Hepatocyte (in vitro differentiated cells): ENCODE results near the gene BCAS3.

Experiments
- EZH2 ChIP-seq: fragments of 200-600 bp; sonication (generic); IDR thresholded peaks from 2 replicates; pipeline ENCODE4 v1.6.1; 2016; ENCODE audit warnings: antibody characterized with exemption, mild to moderate bottlenecking, borderline replicate concordance
- TF ChIP-seq, protein P1 (sequence below): fragments of 200-600 bp; sonication (generic); IDR thresholded peaks from 2 replicates; pipeline ENCODE4 v1.5.1; 2016; ENCODE audit warnings: antibody characterized with exemption, mild to moderate bottlenecking; ENCODE audit not compliant: poor library complexity

DNA sequence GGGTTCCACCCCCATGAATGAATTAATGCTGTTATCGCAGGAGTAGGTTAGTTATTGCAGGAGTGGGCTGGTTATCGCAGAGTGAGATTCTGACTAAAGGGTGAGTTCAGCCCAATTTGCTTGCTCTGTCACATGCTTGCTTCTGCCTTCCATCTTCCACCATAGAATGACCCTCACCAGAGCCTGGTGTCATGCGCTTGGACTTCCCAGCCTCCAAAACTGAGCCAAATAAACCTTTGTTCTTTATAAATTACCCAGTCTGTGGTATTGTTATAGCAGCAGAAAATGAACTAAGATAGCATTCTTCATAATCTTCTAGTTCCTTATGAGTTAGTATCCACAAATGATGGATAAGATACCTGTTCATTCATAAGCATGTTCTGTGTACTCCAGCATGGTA is 486.9 kb downstream of the BCAS3 start:
- TF ChIP-seq, protein P1, sequence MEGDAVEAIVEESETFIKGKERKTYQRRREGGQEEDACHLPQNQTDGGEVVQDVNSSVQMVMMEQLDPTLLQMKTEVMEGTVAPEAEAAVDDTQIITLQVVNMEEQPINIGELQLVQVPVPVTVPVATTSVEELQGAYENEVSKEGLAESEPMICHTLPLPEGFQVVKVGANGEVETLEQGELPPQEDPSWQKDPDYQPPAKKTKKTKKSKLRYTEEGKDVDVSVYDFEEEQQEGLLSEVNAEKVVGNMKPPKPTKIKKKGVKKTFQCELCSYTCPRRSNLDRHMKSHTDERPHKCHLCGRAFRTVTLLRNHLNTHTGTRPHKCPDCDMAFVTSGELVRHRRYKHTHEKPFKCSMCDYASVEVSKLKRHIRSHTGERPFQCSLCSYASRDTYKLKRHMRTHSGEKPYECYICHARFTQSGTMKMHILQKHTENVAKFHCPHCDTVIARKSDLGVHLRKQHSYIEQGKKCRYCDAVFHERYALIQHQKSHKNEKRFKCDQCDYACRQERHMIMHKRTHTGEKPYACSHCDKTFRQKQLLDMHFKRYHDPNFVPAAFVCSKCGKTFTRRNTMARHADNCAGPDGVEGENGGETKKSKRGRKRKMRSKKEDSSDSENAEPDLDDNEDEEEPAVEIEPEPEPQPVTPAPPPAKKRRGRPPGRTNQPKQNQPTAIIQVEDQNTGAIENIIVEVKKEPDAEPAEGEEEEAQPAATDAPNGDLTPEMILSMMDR = no peak
- no peak for TF ChIP-seq EZH2
